Common myeloid progenitor, CD34-positive (primary cell): ENCODE measurements around the gene TEF.

ENCODE experiments used
- CTCF ChIA-PET: fragments of 350-600 bp; sonication (Branson Sonifier 250); formaldehyde crosslinking; loops from one replicate; lab custom pipeline; 2021; ENCODE audit warnings: antibody characterized with exemption; lab: Charles Lee
- POLR2A ChIA-PET: fragments of 350-600 bp; sonication (Branson Sonifier 250); formaldehyde crosslinking; loops from one replicate; lab custom pipeline; 2021; ENCODE audit warnings: antibody characterized with exemption; lab: Charles Lee
- DNase-seq, 3 donors: peaks; one replicate each; pipeline versions ENCODE4 v3.0.0 to v3.0.0-alpha.2; 2013
- H3K27ac ChIP-seq, 2 experiments: 1 replicate in 1 of 2; 2 replicates in 1 of 2; pipeline ENCODE4 v1.7.0; 2013; ENCODE audit warnings: inconsistent platforms in 2 of 2, low read length in 2 of 2, mild to moderate bottlenecking in 2 of 2, low read depth in 1 of 2, moderate library complexity in 1 of 2; ENCODE audit not compliant: severe bottlenecking in 2 of 2, insufficient read depth in 1 of 2, poor library complexity in 1 of 2
- H3K27me3 ChIP-seq, 5 experiments: replicated peaks in 2 of 5; 1 replicate in 3 of 5; 2 replicates in 2 of 5; pipeline versions ENCODE4 v1.6.1 to v1.7.0; 2013; ENCODE audit warnings: low read length in 4 of 5, mild to moderate bottlenecking in 2 of 5, moderate library complexity in 2 of 5, inconsistent platforms in 1 of 5; ENCODE audit not compliant: insufficient read depth in 5 of 5, control insufficient read depth in 4 of 5
- H3K36me3 ChIP-seq, 4 experiments: 1 replicate in 2 of 4; 2 replicates in 2 of 4; pipeline versions ENCODE4 v1.6.1 to v1.7.0; 2013; ENCODE audit warnings: low read length in 3 of 4, control low read depth in 1 of 4, mild to moderate bottlenecking in 1 of 4; ENCODE audit not compliant: control insufficient read depth in 4 of 4, insufficient read depth in 4 of 4
- H3K4me1 ChIP-seq, 4 experiments: 1 replicate in 3 of 4; 2 replicates in 1 of 4; pipeline versions ENCODE4 v1.6.1 to v1.7.1; 2013; ENCODE audit warnings: low read length in 3 of 4, mild to moderate bottlenecking in 3 of 4, control low read depth in 1 of 4, inconsistent platforms in 1 of 4, moderate library complexity in 1 of 4; ENCODE audit not compliant: control insufficient read depth in 4 of 4, insufficient read depth in 4 of 4; ENCODE audit errors: control extremely low read depth in 1 of 4
- H3K4me3 ChIP-seq, 7 experiments: 1 replicate in 4 of 7; 2 replicates in 3 of 7; pipeline versions ENCODE4 v1.5.1 to v1.7.0; 2013; ENCODE audit warnings: mild to moderate bottlenecking in 7 of 7, low read length in 6 of 7, moderate library complexity in 6 of 7, inconsistent platforms in 2 of 7, low read depth in 2 of 7, control low read depth in 1 of 7; ENCODE audit not compliant: insufficient read depth in 4 of 7, control insufficient read depth in 1 of 7; ENCODE audit errors: extremely low read depth in 1 of 7
- H3K9me3 ChIP-seq, 5 experiments: 1 replicate in 4 of 5; 2 replicates in 1 of 5; pipeline versions ENCODE4 v1.6.1 to v1.7.1; 2013; ENCODE audit warnings: low read length in 4 of 5, mild to moderate bottlenecking in 2 of 5, inconsistent platforms in 1 of 5, low read depth in 1 of 5, moderate library complexity in 1 of 5; ENCODE audit not compliant: control insufficient read depth in 4 of 5, insufficient read depth in 2 of 5; ENCODE audit errors: control extremely low read depth in 1 of 5
- WGBS: methylation state at CpG from one replicate; pipeline ENCODE4 v1.1.5; 2013; ENCODE audit not compliant: insufficient coverage; 5-methylcytosine and 5-hydroxymethylcytosine counted together

TEF gene

DNA sequence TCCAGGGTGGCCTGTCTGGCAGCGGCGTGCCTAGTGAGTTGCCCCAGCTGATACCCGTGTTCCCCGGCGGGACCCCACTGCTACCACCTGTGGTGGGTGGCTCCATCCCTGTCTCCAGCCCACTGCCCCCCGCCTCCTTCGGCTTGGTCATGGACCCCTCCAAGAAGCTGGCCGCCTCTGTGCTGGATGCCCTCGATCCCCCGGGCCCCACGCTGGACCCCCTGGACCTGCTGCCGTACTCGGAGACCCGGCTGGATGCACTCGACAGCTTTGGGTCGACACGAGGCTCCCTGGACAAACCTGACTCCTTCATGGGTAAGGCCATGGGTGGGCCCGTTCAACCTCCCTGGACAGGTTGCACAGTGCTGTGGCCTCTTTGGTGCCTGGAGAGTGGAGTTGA, 41.9 kb upstream of the TEF start:
- ChIA-PET POLR2A (interaction anchor here (0.6 kb wide), 1 partner anchor 219 kb away, joined by 3 read pairs; no protein-coding TSS in a partner anchor), CTCF (no interaction called here)
- WGBS: over 99% methylated on average over 18 of the region's 18 CpGs
- H3K27ac ChIP-seq: no peak overlapping the region
- no peak overlapping the region for H3K4me3 ChIP-seq
- no peaks in the 10 kb centered on the region for H3K4me1 ChIP-seq
- H3K36me3 ChIP-seq: peaks cover 0 to 72% (median 54%) of the 10 kb centered on the region in 4 experiments
- no peaks in the 10 kb centered on the region for H3K9me3 ChIP-seq
- H3K27me3 ChIP-seq: no peaks in the 10 kb centered on the region
- no peak for DNase-seq

- ChIA-PET CTCF (no interaction called here), POLR2A (no interaction called here)
- H3K36me3 ChIP-seq: peaks cover 0 to 71% (median 50%) of the 10 kb centered on the region in 4 experiments
- 100% methylated on average over 5 of the region's 11 CpGs for WGBS
- no peak overlapping the region for H3K27ac ChIP-seq
- H3K4me3 ChIP-seq: no peak overlapping the region
- no peaks in the 10 kb centered on the region for H3K4me1 ChIP-seq
- H3K9me3 ChIP-seq: no peaks in the 10 kb centered on the region
- no peak for DNase-seq
- no peaks in the 10 kb centered on the region for H3K27me3 ChIP-seq
Measured at GRCh38 chr22:41340357-41340756, 41.4 kb upstream of the TEF start.

- H3K27ac ChIP-seq: no peak overlapping the region
- no peaks in the 10 kb centered on the region for H3K27me3 ChIP-seq
- ChIA-PET CTCF (no interaction called here), POLR2A (no interaction called here)
- H3K4me1 ChIP-seq: no peaks in the 10 kb centered on the region
- H3K4me3 ChIP-seq: no peak overlapping the region
- no peaks in the 10 kb centered on the region for H3K9me3 ChIP-seq
- no peak for DNase-seq
- 92% methylated on average over 5 of the region's 8 CpGs for WGBS
- H3K36me3 ChIP-seq: peaks cover 2 to 71% (median 50%) of the 10 kb centered on the region in 4 experiments
Measured at GRCh38 chr22:41341012-41341411, 40.7 kb upstream of the TEF start.

DNA sequence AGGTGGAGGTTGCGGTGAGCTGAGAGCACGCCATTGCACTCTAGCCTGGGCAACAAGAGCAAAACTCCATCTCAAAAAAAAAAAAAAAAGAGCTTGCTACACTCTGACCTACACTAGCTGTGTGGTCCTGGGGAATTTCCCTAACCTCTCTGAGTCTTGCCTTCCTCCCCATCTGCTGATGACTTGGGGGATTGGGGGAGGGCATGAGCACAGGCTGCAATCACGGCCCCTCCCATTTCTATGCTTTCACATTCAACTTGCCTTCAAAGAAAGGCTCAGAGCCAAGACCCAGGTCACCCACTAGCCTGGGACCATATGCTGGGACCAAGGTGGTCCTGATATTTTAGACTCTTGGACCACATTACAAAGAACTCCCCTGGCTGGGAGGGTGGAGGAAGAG, 39.8 kb upstream of the TEF start:
- Histone ChIP-seq H3K4me1 (no peaks in the 10 kb centered on the region), H3K27me3 (no peaks in the 10 kb centered on the region), H3K9me3 (no peaks in the 10 kb centered on the region), H3K27ac (no peak overlapping the region), H3K36me3 (peaks cover 5 to 80% (median 53%) of the 10 kb centered on the region in 4 experiments), H3K4me3 (no peak overlapping the region)
- ChIA-PET POLR2A (no interaction called here), CTCF (no interaction called here)
- no peak for DNase-seq
- 92% methylated on average over 2 of the region's 3 CpGs for WGBS

DNA sequence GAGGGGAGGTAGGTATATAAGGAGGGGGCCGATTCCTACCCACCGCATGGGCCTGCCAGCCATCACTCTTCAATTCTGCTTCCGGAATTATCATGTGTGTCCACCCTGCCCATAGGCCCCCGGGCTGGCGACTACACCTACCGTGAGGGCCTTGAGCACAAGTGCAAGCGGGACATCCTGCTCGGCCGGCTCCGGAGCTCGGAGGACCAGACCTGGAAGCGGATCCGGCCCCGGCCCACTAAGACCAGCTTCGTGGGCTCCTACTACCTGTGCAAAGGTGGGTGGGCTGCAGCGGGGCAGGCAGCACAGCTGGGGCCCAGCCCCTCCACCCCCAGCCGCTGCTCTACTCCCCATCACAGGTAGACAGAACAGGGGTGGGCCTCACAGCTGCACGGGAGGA, 38.4 kb upstream of the TEF start:
- Histone ChIP-seq H3K4me3 (no peak overlapping the region), H3K9me3 (no peaks in the 10 kb centered on the region), H3K4me1 (no peaks in the 10 kb centered on the region), H3K27ac (no peak overlapping the region), H3K27me3 (no peaks in the 10 kb centered on the region), H3K36me3 (peaks cover 5 to 89% (median 54%) of the 10 kb centered on the region in 4 experiments)
- POLR2A ChIA-PET: no interaction called here
- CTCF ChIA-PET: interaction anchor here (0.6 to 2.5 kb wide), 3 partner anchors 8 to 26 kb away, joined by 3 to 8 read pairs (median 4); no protein-coding TSS in a partner anchor
- DNase-seq: no peak
- 95% methylated on average over 12 of the region's 18 CpGs for WGBS

DNA sequence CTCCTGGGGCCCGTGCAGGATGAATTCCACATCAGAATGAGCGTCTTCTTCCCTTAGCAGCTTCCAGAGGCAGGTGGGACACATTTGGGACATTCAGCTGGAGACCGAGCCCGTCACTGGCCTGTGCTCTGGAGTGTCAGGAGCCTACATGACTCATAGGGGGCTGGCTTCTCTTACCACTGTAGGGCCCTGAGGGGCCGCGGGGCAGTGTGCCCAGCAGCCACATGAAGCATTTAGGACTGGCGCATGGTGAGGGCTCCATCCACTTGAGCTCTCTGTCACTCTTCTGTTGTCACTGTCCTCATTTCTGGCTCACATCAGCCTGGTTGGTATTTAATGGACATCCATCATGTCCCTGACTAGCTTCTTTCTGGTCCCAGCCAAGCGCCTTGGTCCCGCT, 38.0 kb upstream of the TEF start:
- Histone ChIP-seq H3K36me3 (peaks cover 6 to 89% (median 55%) of the 10 kb centered on the region in 4 experiments), H3K4me1 (no peaks in the 10 kb centered on the region), H3K9me3 (no peaks in the 10 kb centered on the region), H3K27ac (no peak overlapping the region), H3K4me3 (no peak overlapping the region), H3K27me3 (no peaks in the 10 kb centered on the region)
- ChIA-PET CTCF (interaction anchor here (0.6 to 2.5 kb wide), 4 partner anchors 8 to 103 kb away, joined by 3 to 8 read pairs (median 4); partner anchors contain the start of gene TOB2), POLR2A (no interaction called here)
- no peak for DNase-seq
- WGBS: 97% methylated on average over 9 of the region's 9 CpGs

DNA sequence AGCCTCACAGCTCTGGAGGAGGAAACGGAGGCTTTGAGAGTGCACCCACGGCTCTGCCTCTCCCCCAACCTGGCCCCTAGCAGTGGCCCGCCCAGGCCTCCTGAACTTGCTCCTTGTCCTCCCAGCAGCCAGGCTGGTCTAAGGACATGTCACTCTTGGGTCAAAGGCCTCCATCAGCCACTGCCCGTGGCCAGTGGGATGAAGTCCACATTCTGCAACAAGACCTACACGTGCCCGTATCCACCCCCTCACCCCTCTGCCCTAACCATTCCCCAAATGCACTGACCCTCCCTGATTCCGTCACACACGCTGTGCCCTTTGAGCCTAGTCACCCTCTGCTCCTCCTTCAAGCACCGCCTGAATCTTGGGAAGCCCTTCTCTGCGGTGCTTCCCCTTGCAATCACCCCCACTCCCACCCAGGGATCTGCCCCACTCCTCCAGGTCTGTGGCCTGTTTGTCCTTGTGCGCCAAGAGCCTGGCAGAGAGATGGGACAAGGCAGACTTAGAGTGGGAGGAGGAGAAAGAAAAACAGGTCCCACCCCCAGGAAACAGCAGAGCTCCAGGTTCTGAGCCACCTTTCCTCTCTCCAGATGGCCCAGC, 37.5 kb upstream of the TEF start:
- Histone ChIP-seq H3K27ac (no peak overlapping the region), H3K9me3 (no peaks in the 10 kb centered on the region), H3K4me1 (no peaks in the 10 kb centered on the region), H3K27me3 (no peaks in the 10 kb centered on the region), H3K4me3 (no peak overlapping the region), H3K36me3 (peaks cover 10 to 89% (median 57%) of the 10 kb centered on the region in 4 experiments)
- POLR2A ChIA-PET: no interaction called here
- DNase-seq: no peak
- CTCF ChIA-PET: interaction anchor here (1.0 to 2.5 kb wide), 3 partner anchors 9 to 102 kb away, joined by 3 to 8 read pairs (median 4); partner anchors contain the start of gene TOB2
- 97% methylated on average over 10 of the region's 11 CpGs for WGBS
